Measurements from ENCODE around the gene AP2B1. TPM values are rescaled to one million over a fixed set of nuclear protein-coding genes. Genes with fewer than 3 reads are reported as not detected.
"Not testable (repeated sequence)": the region's sequence is repeated elsewhere in the genome, so short reads cannot be mapped to it uniquely, and the experiment has no call there.

Gene AP2B1
- polyA plus RNA-seq, 10 donors, result 72.0 to 89.4 (median 83.2) TPM

DNA sequence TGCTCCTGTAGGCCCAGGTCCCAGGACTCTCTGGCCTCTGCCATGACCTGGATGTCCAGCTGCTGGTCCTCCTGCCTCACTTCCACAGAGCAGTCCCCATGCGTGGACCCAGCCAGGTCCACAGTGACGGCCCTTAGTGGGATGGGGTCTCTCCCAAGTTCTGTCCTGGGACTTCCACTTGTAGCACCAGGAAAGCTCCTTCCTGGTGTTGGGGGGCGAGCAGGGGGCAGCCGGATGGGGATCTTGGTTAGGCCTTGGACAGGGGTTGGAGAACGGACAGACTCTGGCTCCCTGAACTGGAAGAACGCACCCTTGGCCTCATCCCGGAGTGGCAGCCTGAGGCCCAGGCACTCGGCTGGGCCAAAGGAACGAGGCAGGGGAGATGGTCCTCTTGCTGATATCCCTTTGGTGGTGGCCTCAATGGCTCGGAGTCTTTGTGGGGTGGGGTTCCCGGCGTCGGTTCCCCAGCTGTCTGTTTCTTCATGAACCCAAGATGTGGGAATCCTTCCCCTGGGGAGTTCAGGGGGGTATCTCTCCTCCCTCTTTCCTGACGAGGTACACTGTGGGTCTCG lies 158.7 kb downstream of the AP2B1 start:
- no peak for DNase-seq

GRCh38 chr17:35747540-35748017 lies 160.5 kb downstream of the AP2B1 start:
- peak; percentile 58 to 82 (median 78) for DNase-seq

DNA sequence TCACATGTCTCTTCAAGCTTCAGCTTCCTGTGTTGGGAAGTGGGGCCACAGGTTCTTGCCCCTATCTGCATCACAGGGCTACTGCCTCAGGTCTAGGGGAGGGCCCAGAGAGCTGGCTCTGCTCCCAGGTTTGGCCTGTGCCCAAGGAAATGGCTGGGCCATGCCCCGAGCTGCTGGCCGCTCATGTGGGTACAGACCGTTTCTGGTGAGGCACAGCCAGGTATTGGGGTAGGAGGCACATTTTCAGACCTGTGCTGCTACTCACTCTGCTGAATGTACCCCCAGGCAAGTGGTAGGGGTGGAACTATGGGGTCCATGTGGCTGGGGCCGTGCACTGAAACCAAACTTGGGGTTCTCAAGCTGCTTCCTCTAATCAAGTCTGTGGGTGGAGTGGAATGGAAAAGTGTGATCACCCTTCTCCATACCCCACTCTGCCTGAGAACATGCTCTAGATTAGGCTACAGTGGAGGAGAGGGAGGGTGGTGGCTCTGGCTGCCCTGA lies 161.3 kb downstream of the AP2B1 start:
- DNase-seq, result no peak

GRCh38 chr17:35748979-35749378 lies 161.9 kb downstream of the AP2B1 start:
- DNase-seq, result no peak

DNA sequence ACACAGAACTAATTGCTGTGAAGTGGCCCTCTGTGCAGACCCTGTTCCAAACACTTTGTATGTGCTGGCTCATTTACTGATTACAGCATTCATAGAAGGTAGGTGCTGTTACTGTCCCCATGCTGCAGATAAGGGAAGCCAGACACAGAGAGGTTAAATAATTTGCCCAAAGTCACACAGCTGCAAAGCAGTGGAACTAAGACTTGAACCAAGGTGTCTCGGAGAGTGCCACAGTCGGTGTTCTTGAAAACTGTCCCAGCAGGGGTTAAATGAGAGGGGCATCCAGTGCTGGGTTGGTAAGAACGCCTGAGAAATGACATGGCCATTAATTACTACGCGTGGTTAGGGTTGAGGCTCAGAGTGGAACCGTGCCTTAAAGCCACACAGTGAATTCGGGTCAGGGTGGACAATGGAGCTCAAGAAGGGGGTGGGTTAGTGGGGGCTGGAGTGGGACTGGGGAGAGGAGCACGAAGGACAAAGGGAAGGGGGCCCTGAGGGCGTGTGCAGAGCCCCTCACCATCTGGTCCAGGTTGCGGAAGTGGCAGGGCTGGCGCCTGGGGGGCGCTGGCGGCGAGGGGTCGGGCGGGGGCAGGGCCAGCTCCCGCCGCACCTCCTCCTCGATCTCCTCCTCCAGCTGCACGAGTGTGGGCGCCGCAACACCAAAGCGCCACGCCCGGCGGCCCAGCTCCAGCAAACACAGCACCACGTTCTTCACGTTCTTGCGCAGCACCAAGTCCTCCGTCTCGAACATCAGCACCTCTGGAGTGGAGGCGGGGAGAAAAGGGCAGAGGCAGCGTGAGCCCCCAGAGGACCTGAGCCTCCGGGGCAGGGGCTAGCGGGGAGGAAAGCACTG lies 162.7 kb downstream of the AP2B1 start:
- DNase-seq, result no peak

DNA sequence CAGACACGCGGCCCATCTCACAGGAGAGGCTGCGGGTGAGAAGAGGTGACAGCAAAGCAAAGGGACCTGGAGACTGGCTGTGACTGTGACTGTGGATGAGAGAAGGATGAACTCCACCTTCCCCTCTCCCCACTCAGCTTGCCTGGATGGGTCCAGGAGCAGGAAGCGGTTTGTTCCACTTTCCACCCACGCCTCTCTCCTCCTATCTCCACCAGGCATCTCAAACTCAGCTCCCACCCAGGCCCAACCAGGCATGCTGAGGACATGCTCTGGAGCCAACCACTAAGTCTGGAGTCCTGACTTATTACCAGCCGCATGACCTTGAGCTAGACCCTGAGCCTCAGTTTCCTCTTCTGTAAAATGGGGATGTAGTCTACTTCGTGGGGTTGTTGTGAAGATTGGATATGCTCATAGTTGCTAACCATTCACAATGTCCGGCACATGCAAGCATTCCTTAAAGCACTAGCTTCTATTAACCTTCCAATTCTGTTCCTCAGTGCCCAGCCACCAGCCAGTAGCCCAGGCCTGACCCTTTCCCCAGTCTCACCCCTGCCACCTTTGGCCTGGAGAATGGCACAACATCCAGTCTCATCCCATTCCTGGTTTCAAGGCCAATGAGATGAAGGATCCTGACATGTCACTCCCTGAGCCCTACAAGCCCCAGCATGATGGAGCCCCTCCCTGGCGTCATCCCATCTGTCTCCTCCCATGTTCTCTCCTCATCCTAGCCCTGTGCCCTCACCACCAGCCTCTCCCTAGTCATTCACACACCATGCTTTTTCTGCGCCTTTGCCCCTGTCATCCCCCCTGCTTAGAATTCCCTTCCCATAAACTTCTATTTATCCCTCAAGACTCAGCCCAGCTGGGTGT lies 163.6 kb downstream of the AP2B1 start:
- DNase-seq, result no peak

- not testable (repeated sequence) for DNase-seq
These were observed 164.4 kb downstream of the AP2B1 start for GRCh38 chr17:35751541-35751940.

- DNase-seq, result no peak
These were observed 165.3 kb downstream of the AP2B1 start for GRCh38 chr17:35752471-35752870.

DNA sequence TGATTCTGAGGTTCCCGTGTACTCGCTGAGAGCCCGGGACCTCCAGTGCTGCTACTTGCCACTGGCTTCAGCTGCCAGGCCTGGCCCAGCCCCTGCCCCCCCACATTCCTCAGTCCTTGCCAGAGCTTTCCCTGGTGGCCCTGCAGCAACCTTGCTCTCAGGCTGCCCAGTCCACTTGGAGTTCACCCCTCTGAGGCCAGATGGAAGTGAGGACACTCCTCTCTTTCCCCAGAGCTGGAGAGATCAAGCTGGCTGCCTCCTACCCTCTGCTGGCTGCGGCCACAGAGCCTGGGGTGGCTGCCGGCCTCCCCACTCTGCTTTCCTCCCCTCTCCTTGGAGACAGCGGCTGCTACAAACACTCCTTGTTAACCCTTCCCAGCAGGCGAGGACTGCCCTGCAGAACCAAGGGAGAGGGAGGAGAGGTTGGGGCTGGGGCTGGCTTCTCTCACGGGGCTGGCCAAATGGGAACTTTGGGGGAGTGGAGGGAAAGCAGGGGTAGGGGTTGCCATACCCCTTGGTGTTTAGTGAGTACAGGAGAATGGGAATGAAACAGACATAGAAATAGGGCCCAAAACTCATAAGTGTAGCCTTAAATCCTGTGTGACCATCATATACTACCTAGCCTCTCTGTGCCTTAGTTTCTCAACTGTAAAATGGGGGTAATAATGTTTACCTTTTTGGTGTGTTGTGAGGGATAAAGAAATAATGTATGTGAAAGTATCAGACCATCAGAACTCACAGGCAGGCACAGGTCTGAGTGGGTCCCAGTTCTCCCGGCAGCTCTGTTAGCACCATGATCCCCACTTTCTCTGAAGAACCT lies 166.0 kb downstream of the AP2B1 start, which contains the start of gene GAS2L2:
Gene GAS2L2, minus strand, starts transcription at position 295 of the 820 bp plus-strand sequence. CDS start 389 bp downstream, outside the sequence.
- DNase-seq, result no peak

- no peak for DNase-seq
These were observed 170.1 kb downstream of the AP2B1 start for GRCh38 chr17:35757243-35757642.

- no peak for DNase-seq
These were observed 173.5 kb downstream of the AP2B1 start, which contains the start of gene C17orf50 for GRCh38 chr17:35760587-35760986. TSS of gene C17orf50 (plus strand) at chr17:35760887. CDS start at chr17:35760942, 55 bp downstream.

DNA sequence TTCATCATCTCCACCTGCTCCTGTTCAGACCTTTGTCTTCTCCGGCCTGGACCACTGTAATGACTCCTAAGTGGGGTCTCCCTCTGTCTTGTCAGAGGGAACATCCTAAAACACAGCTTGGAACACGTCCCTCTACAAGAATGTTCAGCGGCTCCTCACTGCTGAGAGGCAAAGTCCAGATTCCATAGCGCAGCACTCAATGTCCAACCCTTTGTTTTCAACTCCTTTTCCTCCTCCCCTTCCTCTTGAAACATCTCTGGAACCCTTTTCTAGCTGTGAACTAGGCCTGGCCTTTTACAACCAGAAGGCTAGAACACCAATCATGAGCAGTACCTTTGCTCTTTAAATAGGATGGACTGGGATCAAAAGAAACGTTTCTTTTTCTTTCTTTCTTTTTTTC lies 174.5 kb downstream of the AP2B1 start:
- no peak for DNase-seq

DNA sequence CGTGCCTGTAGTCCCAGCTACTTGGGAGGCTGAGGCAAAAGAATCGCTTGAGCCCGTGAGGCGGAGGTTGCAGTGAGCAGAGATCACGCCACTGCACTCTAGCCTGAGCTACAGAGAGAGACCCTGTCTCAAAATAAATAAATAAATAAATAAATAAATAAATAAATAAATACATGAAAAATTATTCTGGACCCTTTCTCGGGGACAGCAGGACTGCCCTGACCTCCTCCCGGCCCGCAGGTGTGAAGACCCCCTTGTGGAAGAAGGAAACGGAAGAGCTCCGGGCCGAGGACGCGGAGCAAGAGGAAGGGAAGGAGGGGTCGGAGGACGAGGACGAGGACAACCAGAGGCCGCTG lies 176.6 kb downstream of the AP2B1 start:
- no peak for DNase-seq

DNA sequence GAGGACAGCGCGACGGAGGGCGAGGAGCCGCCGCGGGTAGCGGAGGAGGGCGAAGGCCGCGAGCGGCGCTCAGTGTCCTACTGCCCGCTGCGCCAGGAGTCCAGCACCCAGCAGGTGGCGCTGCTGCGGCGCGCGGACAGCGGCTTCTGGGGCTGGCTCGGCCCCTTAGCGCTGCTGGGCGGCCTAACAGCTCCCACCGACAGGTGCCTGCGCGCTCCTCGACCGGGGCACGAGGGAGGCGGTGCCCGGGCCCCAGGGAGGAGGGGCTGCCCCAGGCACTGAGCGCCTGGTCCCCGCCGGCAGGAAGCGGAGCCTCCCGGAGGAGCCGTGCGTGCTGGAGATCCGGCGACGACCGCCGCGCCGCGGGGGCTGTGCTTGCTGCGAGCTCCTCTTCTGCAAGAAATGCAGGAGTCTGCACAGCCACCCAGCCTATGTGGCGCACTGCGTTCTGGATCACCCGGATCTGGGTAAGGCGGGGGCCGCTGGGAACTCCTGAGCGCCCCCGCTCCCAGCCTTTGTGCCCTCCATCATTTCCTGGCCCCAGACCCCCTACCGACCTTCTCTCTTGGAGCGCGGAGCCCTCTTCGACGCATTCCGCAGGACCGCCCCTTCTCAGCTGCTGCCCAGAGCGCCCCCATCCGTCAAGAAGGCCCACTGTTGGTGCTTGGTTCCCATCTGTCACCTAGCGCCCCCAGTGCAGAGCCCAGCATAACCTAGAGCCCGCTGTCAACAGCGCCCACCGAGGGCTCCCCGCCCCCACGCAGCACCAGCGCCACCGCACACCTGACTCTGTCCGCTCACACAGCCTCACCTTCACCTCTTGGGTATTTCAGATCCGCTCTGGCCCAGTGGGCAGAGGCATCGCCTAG lies 177.2 kb downstream of the AP2B1 start:
- DNase-seq, result peak; percentile 84 to 95 (median 91)

DNA sequence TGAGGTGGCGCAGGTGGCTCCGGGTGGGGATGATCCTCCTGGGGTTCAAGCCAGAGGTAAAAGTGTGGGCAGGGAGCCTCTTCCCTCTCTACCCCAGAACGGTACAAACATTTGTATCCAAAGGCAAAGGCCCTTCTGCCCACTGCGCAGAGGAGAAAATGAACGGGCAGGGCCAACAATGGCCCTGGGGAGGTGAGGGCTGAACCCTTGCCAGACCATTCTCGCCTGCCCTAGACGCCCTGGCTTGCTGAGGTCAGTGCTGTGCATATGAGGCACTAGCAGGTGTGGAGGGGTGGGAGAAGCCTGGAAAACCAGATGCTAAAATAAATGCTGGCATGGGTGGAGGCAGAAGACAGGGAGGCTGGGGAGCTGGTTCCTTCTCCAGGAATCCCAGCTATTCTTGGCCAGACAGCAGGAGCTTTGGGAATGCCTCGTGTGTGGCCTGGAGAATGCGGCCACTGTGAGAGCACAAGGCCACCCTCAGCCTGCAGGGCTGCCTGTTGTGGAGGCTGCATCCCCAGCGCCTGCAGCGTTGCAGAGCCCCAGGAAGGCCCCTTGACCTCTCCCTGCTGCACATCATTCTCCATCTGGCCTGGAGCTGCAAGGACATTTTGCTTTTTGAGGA lies 178.1 kb downstream of the AP2B1 start:
- peak in 1 of 3 donors; percentile 20 for DNase-seq

GRCh38 chr17:35765756-35766488 lies 178.8 kb downstream of the AP2B1 start:
- DNase-seq, result no peak

GRCh38 chr17:35766489-35766877 lies 179.4 kb downstream of the AP2B1 start:
- no peak for DNase-seq

DNA sequence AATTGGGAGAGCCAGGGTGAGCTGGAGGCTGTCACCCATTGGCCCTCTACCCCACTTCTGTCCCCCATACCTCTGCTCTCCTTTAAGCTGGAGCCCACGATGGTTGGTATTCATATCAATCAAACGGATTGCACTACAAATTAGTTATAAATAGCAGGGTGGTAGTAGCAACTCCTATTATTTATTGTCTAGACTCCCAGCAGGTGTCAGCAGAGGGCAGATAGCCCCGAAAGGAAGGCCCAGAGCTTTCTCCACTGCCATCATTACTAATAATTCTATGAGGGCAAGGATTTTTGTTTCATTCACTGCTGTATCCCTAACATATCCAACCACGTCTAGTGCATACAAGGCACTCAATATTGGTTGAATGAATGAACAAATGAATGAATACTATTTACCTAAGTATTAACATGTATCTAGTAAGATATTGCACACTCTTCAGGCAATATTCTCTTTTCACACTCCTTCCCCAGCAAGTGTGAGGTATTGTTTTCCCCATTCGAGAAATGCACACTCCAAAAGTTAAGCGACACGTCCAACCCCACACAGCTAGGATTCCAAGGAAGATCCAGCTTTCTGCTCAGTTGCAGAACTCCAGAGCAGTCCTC lies 179.9 kb downstream of the AP2B1 start:
- DNase-seq, result peak in 2 of 3 donors; percentile 37 to 47

All from muscle of back (tissue), 11 donors.